HG03175 (cell line): ENCODE measurements around the gene KIAA1191.
A peak's percentile ranks its signal among the peaks of the same experiment; 100 is the strongest.
"Not testable (repeated sequence)": the region's sequence is repeated elsewhere in the genome, so short reads cannot be mapped to it uniquely, and the experiment has no call there.

Experiments
- ATAC-seq: cut with Tn5 transposase; IDR thresholded peaks from one replicate; pipeline ENCODE4 v1.9.1; 2021; ENCODE audit warnings: mild to moderate bottlenecking, moderate library complexity; ENCODE audit not compliant: unreplicated experiment

KIAA1191 gene

GRCh38 chr5:176361437-176362232 is at the start of gene KIAA1191:
Gene KIAA1191 (minus strand): TSS chr5:176361764. CDS start chr5:176359508, 2,256 bp downstream.
- ATAC-seq: peak; percentile 90

GRCh38 chr5:176410486-176411180 is 49.1 kb upstream of the KIAA1191 start:
- no peak for ATAC-seq

GRCh38 chr5:176409765-176410164 is 48.2 kb upstream of the KIAA1191 start:
- no peak for ATAC-seq

- no peak for ATAC-seq
Observed at GRCh38 chr5:176408590-176408989, 47.0 kb upstream of the KIAA1191 start.

- ATAC-seq: not testable (repeated sequence)
Observed at GRCh38 chr5:176408252-176408573, 46.6 kb upstream of the KIAA1191 start.

GRCh38 chr5:176407456-176408251 is 46.1 kb upstream of the KIAA1191 start:
- no peak for ATAC-seq

- no peak for ATAC-seq
Observed at GRCh38 chr5:176406436-176407052, 45.0 kb upstream of the KIAA1191 start.

GRCh38 chr5:176405656-176406435 is 44.3 kb upstream of the KIAA1191 start:
- ATAC-seq: no peak

- no peak for ATAC-seq
Observed at GRCh38 chr5:176401281-176402205, 40.0 kb upstream of the KIAA1191 start.

GRCh38 chr5:176400382-176401156 is 39.0 kb upstream of the KIAA1191 start:
- ATAC-seq: no peak

GRCh38 chr5:176397736-176398420 is 36.3 kb upstream of the KIAA1191 start:
- ATAC-seq: no peak

- no peak for ATAC-seq
Observed at GRCh38 chr5:176396330-176396729, 34.8 kb upstream of the KIAA1191 start.

- ATAC-seq: no peak
Observed at GRCh38 chr5:176394881-176395675, 33.5 kb upstream of the KIAA1191 start.

GRCh38 chr5:176394096-176394495 is 32.5 kb upstream of the KIAA1191 start:
- no peak for ATAC-seq

GRCh38 chr5:176392526-176392925 is 31.0 kb upstream of the KIAA1191 start:
- ATAC-seq: no peak

- no peak for ATAC-seq
Observed at GRCh38 chr5:176391999-176392398, 30.4 kb upstream of the KIAA1191 start.

GRCh38 chr5:176391479-176391878 is 29.9 kb upstream of the KIAA1191 start:
- no peak for ATAC-seq
